PC-9 (cell line): ENCODE results near the gene TEAD2. TPM values are rescaled to one million over a fixed set of nuclear protein-coding genes. Genes with fewer than 3 reads are reported as not detected.

Source experiments
- BruUV-seq: library from RNA; stranded (reverse); fragments of 400-500 nt; replicated peaks from 2 replicates; lab custom pipeline; 2021; lab: Mats Ljungman, UMichigan
- CTCF ChIA-PET: fragments of 300-600 bp; sonication (Branson Sonifier 250); formaldehyde crosslinking; loops from one replicate; lab custom pipeline; 2022; ENCODE audit warnings: antibody characterized with exemption; lab: Charles Lee
- POLR2A ChIA-PET: fragments of 300-600 bp; sonication (Branson Sonifier 250); formaldehyde crosslinking; loops from one replicate; lab custom pipeline; 2022; ENCODE audit warnings: antibody characterized with exemption; ENCODE audit not compliant: unreplicated experiment; lab: Charles Lee
- DNase-seq, 2 experiments: peaks; one replicate each; pipeline versions ENCODE4 v3.0.0 to v3.0.0-alpha.2; 2015 to 2022; ENCODE audit warnings: mixed read lengths in 1 of 2
- H2AFZ ChIP-seq: fragments of 200-600 bp; sonication (generic); 2 replicates; pipeline ENCODE4 v1.8.1; 2017; ENCODE audit warnings: antibody characterized with exemption
- H3F3A ChIP-seq: fragments of 200-600 bp; sonication (generic); 2 replicates; pipeline ENCODE4 v1.8.1; 2017; ENCODE audit warnings: antibody characterized with exemption, mild to moderate bottlenecking, low read depth; ENCODE audit not compliant: insufficient read depth
- H3K27ac ChIP-seq: fragments of 200-600 bp; sonication (generic); 2 replicates; pipeline ENCODE4 v1.6.1; 2016; ENCODE audit warnings: mixed run types
- H3K27me3 ChIP-seq: fragments of 200-600 bp; sonication (generic); 2 replicates; pipeline ENCODE4 v1.6.1; 2016; ENCODE audit warnings: low read depth, mixed run types; ENCODE audit not compliant: insufficient read depth
- H3K36me3 ChIP-seq: fragments of 200-600 bp; sonication (generic); 2 replicates; pipeline ENCODE4 v1.6.1; 2016; ENCODE audit warnings: low read depth, mixed run types
- H3K4me1 ChIP-seq: fragments of 200-600 bp; sonication (generic); replicated peaks from 2 replicates; pipeline ENCODE4 v1.6.1; 2016; ENCODE audit warnings: mixed run types; ENCODE audit not compliant: insufficient read depth
- H3K4me2 ChIP-seq: fragments of 200-600 bp; sonication (generic); 2 replicates; pipeline ENCODE4 v1.6.1; 2017; ENCODE audit warnings: mixed run types
- H3K4me3 ChIP-seq: fragments of 200-600 bp; sonication (generic); 2 replicates; pipeline ENCODE4 v1.6.1; 2016; ENCODE audit warnings: mixed run types
- H3K79me2 ChIP-seq: fragments of 200-600 bp; sonication (generic); 2 replicates; pipeline ENCODE4 v1.6.1; 2017; ENCODE audit warnings: low read depth, mixed run types
- H3K9me2 ChIP-seq: fragments of 200-600 bp; sonication (generic); 2 replicates; pipeline ENCODE4 v1.8.1; 2017; ENCODE audit warnings: mild to moderate bottlenecking; ENCODE audit not compliant: insufficient read depth
- H3K9me3 ChIP-seq: fragments of 200-600 bp; sonication (generic); 2 replicates; pipeline ENCODE4 v1.8.1; 2016; ENCODE audit warnings: low read depth; ENCODE audit not compliant: insufficient read depth
- H4K20me1 ChIP-seq: fragments of 200-600 bp; sonication (generic); 2 replicates; pipeline ENCODE4 v1.8.1; 2017; ENCODE audit not compliant: insufficient read depth
- EZH2 ChIP-seq: fragments of 200-600 bp; sonication (generic); IDR thresholded peaks from 2 replicates; pipeline ENCODE4 v1.8.0; 2017; ENCODE audit warnings: antibody characterized with exemption, low read depth
- intact Hi-C: fragments of 100-400 bp; cut with micrococcal nuclease; formaldehyde crosslinking; loops from one replicate; pipeline ENCODE4 v1.10.0; 2022; ENCODE audit not compliant: unreplicated experiment
- total RNA-seq: library from RNA; stranded (reverse); gene quantifications from 2 replicates; pipeline ENCODE4 v1.2.3, GENCODE V29; 2021
- TF ChIP-seq, protein P1 (sequence below): fragments of 200-600 bp; sonication (generic); conservative IDR thresholded peaks from 2 replicates; pipeline ENCODE4 v1.6.1; 2017; ENCODE audit warnings: mixed run types, antibody characterized with exemption, mild to moderate bottlenecking, moderate library complexity

Gene TEAD2
- total RNA-seq, 1 experiment from 2014 or later = 55.6 TPM

DNA sequence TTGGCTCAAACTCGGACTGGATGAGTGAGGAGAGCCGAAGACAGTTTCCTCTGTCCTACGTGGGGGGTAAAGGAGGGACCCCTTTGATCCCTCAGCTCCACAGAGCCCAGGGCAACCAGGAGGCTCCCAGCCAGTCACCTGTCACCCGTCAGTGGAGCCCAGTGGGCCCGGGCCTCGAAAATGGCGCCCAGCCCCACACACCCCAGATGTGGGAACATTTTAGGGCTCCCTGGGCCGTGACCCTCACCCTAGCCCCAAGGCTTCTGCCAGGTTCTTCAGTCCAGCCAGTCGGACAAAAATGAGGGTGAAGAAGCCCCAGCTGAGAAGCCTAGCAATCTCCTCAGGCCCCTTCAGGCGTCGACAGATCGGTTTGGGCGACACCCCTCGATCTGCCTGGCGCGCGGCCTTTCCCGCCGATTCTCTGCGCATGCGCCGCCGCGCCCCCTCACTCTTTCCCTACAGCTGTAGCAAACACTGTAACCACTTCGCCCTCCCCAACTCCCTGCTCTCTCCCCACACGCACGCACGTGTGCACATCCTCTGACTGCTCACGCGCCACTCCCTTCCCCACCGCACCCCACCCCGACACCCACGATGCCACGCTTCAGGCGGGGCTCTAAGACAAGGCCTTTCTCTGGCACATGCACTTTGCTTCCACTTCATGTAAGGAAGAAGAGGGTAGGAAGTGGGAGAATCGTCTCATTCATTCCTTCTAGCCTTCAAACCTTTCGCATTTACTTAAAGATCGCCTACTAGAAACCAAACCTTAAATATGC, 37.2 kb downstream of the TEAD2 start, which contains the start of gene SLC6A16:
SLC6A16 (minus strand) TSS at position 391 of the 776 bp plus-strand sequence. CDS start 13,844 bp downstream, outside the sequence.
- Histone ChIP-seq H3F3A (no peaks in the 10 kb centered on the region), H2AFZ (no peak within 1 kb of the TSS), H3K36me3 (no peaks in the 10 kb centered on the region), H3K9me3 (no peaks in the 10 kb centered on the region; the same call in 1 of the 2 replicates), H3K79me2 (no peaks in the 10 kb centered on the region), H3K4me3 (no peak within 1 kb of the TSS), H4K20me1 (0 out of 2 replicates have a peak, but pooled peaks cover 2% of the 10 kb centered on the region), H3K4me2 (peak within 1 kb of the TSS; percentile 16; the same call in 1 of the 2 replicates), H3K27me3 (peaks cover 11% of the 10 kb centered on the region; the same call in 1 of the 2 replicates), H3K4me1 (no peaks in the 10 kb centered on the region), H3K27ac (no peak within 1 kb of the TSS), H3K9me2 (no peaks in the 10 kb centered on the region)
- POLR2A ChIA-PET = no interaction called here
- intact Hi-C loops = no loop called here
- TF ChIP-seq, protein P1, sequence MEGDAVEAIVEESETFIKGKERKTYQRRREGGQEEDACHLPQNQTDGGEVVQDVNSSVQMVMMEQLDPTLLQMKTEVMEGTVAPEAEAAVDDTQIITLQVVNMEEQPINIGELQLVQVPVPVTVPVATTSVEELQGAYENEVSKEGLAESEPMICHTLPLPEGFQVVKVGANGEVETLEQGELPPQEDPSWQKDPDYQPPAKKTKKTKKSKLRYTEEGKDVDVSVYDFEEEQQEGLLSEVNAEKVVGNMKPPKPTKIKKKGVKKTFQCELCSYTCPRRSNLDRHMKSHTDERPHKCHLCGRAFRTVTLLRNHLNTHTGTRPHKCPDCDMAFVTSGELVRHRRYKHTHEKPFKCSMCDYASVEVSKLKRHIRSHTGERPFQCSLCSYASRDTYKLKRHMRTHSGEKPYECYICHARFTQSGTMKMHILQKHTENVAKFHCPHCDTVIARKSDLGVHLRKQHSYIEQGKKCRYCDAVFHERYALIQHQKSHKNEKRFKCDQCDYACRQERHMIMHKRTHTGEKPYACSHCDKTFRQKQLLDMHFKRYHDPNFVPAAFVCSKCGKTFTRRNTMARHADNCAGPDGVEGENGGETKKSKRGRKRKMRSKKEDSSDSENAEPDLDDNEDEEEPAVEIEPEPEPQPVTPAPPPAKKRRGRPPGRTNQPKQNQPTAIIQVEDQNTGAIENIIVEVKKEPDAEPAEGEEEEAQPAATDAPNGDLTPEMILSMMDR = no peak
- TF ChIP-seq EZH2 = no peak
- no peak for DNase-seq
- BruUV-seq = no TSS peak
- CTCF ChIA-PET = no interaction called here

DNA sequence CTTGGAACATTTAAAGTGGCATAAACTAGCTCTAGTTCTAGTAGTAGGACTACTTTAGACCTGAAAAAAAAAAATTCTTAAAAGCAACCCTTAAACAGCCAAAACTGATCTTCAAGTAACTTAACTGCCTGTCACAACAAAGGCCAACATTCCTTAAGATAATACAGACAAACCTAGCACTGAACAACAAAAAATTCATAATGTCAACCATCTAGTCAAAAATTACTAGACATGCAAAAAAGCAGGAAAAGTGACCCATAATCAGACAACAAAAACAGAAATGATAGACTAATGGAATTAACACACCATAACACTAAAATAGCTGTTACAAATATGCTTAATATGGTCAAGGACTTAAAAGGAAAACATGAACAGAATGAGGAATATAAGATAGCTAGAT, 43.9 kb downstream of the TEAD2 start:
- Histone ChIP-seq H3K27me3 (no peaks in the 10 kb centered on the region), H2AFZ (no peak overlapping the region), H3K27ac (no peak overlapping the region), H3K4me3 (no peak overlapping the region), H3F3A (no peaks in the 10 kb centered on the region), H3K4me1 (no peaks in the 10 kb centered on the region), H3K9me2 (no peaks in the 10 kb centered on the region), H3K4me2 (no peak overlapping the region), H3K79me2 (no peaks in the 10 kb centered on the region), H4K20me1 (0 out of 2 replicates have a peak, but pooled peaks cover 2% of the 10 kb centered on the region), H3K36me3 (no peaks in the 10 kb centered on the region), H3K9me3 (no peaks in the 10 kb centered on the region; the same call in 1 of the 2 replicates)
- no peak for DNase-seq
- BruUV-seq = no TSS peak
- ChIA-PET CTCF (no interaction called here), POLR2A (no interaction called here)
- TF ChIP-seq, protein P1 = no peak
- no peak for TF ChIP-seq EZH2
- intact Hi-C loops = no loop called here

DNA sequence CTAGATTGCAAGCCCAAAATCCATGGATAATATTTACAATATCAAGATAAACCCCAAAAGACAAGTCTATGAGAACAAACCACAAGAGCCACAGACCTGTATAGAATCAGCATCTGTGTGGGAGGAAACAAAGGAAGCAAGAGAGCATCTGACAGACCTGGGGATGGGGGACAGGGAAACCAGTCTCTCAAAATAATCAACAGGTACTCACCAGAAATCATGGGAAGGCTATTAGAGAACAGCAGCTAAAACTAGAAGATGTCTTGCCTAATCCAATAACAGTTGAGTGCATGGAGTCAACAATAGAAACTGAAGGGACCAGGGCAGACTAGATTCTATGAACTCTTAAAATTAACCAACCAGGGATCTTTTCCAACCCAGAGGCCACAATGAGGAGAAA, 45.9 kb downstream of the TEAD2 start:
- no peak overlapping the region for H2AFZ ChIP-seq
- no peak for TF ChIP-seq EZH2
- TF ChIP-seq, protein P1 = no peak
- CTCF ChIA-PET = no interaction called here
- H3K27me3 ChIP-seq = peaks cover 6% of the 10 kb centered on the region; the same call in 1 of the 2 replicates
- no peak for DNase-seq
- H3K4me3 ChIP-seq = no peak overlapping the region
- no peaks in the 10 kb centered on the region for H3K9me3 ChIP-seq
- POLR2A ChIA-PET = no interaction called here
- H3K36me3 ChIP-seq = no peaks in the 10 kb centered on the region
- H3K9me2 ChIP-seq = no peaks in the 10 kb centered on the region
- H3F3A ChIP-seq = no peaks in the 10 kb centered on the region
- no peak overlapping the region for H3K27ac ChIP-seq
- no peaks in the 10 kb centered on the region for H3K79me2 ChIP-seq
- no peaks in the 10 kb centered on the region for H4K20me1 ChIP-seq
- intact Hi-C loops = no loop called here
- no peaks in the 10 kb centered on the region for H3K4me1 ChIP-seq
- no TSS peak for BruUV-seq
- H3K4me2 ChIP-seq = no peak overlapping the region
